ENCODE results near the gene POC1A.
A peak's percentile ranks its signal among the peaks of the same experiment; 100 is the strongest.

The POC1A gene

DNA sequence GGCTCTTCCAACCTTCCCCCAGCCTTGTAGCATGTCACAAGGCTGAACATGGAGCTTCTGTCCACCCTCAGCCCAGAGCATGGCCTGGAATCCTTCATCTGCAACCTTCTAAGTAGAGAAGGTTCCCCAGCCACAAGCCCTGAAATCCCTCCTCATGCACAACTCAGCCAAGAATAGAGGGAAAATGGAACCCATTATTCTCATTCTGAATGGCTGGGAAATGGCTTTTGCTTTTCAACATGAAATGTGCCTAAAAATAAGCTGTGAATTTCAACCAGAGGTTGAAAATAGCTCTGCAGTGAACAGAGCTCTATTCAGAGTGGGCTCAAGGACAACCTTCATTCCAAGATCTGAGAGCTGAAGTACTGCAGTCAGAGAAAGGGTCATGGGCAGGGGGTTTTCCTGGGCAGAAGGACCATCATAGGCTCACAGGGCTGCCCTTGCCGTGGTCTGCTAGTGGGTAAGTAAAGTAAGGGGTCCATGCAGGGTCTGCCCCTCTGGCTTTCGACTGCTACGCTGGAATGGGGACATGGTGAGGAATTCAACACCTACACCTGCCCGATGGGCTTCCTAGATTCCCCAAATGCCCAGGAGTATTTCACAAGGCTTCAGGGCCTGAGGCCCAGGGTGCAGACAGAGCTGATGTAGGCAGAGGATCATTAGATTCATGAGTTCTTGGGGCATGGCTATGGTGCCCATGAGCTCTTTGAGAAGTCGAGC is 35.9 kb downstream of the POC1A start:
- TF ChIP-seq, protein P1, sequence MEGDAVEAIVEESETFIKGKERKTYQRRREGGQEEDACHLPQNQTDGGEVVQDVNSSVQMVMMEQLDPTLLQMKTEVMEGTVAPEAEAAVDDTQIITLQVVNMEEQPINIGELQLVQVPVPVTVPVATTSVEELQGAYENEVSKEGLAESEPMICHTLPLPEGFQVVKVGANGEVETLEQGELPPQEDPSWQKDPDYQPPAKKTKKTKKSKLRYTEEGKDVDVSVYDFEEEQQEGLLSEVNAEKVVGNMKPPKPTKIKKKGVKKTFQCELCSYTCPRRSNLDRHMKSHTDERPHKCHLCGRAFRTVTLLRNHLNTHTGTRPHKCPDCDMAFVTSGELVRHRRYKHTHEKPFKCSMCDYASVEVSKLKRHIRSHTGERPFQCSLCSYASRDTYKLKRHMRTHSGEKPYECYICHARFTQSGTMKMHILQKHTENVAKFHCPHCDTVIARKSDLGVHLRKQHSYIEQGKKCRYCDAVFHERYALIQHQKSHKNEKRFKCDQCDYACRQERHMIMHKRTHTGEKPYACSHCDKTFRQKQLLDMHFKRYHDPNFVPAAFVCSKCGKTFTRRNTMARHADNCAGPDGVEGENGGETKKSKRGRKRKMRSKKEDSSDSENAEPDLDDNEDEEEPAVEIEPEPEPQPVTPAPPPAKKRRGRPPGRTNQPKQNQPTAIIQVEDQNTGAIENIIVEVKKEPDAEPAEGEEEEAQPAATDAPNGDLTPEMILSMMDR (conservative IDR thresholded peaks at IDR 0.05; ENCODE audit: low read length): no peak
- H3K4me3 ChIP-seq (ENCODE audit: low read length): no peak overlapping the region
- DNase-seq (ENCODE audit: low read depth): no peak

DNA sequence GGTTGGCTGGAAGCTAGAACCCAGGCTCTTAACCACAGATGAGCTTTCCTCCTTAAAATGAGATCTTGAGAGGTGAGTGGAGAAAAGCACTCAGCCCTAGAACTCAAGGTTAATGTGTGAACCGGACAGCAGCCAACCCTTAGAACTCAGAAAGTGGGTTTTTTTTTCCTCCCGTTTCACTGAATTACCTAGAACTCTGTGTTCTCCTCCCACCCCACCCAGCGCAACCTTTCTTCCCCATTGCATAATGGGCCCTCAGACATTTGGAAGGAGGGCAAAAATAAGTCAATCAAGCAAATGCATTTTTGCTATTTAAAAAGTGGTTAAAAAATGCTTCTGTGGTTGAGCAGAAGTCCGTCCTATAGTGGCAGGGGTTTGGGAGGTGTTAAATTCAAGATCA is 36.7 kb downstream of the POC1A start:
- no peak for DNase-seq (ENCODE audit: low read depth)
- H3K4me3 ChIP-seq (ENCODE audit: low read length): no peak overlapping the region
- TF ChIP-seq, protein P1 (conservative IDR thresholded peaks at IDR 0.05; ENCODE audit: low read length): no peak

DNA sequence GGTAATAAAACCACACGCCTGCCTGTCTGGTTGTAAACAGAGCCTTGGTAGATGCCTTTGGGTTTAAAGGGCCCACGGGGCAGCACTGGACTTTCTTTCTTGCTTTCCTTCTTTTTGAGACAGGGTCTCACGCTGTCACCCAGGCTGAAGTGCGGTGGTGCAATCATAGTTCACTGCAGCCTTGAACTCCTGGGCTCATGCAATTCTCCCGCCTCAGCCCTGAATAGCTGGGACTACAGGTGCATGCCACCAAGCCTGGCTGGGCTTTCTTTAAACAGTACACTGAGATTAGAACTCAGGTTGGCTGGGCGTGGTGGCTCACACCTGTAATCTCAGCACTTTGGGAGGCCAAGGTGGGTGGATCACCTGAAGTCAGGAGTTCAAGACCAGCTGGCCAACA is 42.2 kb downstream of the POC1A start:
- no peak overlapping the region for H3K4me3 ChIP-seq (ENCODE audit: low read length)
- TF ChIP-seq, protein P1 (conservative IDR thresholded peaks at IDR 0.05; ENCODE audit: low read length): no peak
- no peak for DNase-seq (ENCODE audit: low read depth)

DNA sequence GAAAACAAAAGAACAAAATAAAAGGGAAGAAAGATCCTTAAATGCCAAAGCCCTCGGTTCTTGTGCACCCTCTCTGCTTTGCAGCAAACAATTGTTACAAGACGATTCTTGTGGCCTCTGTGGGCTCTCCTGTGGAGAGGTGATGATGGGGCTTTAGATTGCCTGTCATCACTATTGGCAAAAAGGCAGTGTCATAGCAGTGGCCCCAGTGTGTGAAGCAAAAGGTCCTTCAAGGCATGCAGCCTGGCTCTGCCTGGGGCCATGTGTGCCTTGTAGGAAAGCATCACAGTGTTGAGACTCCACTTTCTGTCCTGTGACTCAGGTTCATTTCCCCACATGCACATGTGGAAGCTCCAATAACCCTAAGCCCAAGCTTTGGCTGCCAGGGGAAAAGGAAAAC is 43.7 kb downstream of the POC1A start:
- H3K4me3 ChIP-seq (ENCODE audit: low read length): no peak overlapping the region
- no peak for DNase-seq (ENCODE audit: low read depth)
- TF ChIP-seq, protein P1 (conservative IDR thresholded peaks at IDR 0.05; ENCODE audit: low read length): no peak

DNA sequence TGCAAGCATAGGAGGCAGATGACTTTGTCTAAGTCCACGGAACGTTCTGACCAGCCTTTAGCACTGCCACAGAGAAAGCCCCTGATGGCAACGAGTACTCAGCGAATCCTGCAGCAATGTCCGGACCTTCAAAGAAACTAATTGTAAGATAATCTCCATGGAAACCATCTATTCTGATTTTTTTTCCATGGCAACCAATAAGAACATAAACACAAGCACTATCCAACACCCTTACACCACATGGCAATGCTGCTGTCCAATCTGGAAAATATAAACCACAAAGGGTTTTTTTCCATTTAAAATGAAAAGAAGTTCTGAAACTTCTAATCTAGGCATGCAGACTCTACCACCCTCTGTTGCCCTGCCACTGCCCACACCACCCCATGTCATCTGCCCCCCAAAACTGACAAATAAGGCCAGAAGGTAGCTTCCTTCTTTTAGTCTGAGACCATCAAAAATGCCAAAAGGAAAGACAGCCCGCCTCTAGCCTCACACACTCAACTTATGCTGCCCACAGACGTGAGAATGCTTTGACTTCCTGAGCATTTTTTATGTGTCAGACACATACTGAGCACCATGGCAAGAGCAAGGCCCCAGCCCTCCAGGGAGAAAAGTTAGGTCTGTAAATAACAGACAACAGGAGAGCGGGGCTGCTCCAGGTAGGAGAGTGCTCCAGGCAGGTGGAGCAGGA is 44.5 kb downstream of the POC1A start:
- TF ChIP-seq, protein P1 (conservative IDR thresholded peaks at IDR 0.05; ENCODE audit: low read length): no peak
- no peak overlapping the region for H3K4me3 ChIP-seq (ENCODE audit: low read length)
- no peak for DNase-seq (ENCODE audit: low read depth)

DNA sequence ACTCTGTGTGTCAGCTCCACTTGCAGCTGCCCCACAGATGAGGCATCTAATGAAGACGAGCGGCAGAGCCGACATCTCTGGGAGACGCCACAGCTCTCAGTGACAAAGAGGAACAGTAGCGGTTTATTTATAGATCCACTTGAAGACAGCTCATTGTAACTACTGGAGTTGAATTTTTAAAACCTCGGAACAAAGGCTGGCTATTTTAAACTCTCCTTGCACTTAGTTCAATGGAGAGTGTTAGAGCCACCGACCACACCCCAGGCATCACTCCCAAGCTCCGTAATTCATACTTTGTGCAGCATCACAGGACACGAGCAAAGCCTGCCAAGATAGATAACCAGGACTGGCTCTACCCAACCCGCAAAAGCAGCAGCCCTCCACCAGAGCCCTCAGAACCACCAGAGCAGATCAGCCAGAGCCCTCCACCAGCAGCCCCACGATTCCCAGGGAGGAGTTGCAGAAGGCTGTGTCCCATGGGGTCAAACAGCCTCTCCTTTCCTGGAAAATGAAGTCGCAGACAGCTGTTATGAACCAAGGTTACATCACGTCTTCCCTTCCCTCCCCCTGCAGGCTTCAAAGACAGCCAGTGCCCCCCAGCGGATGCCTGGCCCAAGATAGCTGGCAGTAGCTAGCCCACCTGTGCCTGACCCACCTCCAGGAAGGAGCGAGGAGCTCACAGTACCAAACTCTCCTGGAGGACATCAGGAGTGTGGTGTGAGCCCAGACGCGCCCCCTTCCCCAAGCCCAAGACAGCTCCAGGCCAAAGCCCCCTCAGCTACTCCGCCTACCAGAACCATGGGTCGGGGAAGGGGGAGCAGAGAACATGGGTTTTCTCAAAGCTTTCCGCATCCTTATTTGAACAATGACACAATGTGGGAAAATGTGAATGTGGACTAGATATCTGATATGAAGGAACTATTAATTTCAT is 45.7 kb downstream of the POC1A start:
- peak; percentile 63 for DNase-seq (ENCODE audit: low read depth)
- H3K4me3 ChIP-seq (ENCODE audit: low read length): peak overlapping the region; percentile 31
- TF ChIP-seq, protein P1 (conservative IDR thresholded peaks at IDR 0.05; ENCODE audit: low read length): peak; percentile 62
